ENCODE results near the gene GTF3C5.

DNA sequence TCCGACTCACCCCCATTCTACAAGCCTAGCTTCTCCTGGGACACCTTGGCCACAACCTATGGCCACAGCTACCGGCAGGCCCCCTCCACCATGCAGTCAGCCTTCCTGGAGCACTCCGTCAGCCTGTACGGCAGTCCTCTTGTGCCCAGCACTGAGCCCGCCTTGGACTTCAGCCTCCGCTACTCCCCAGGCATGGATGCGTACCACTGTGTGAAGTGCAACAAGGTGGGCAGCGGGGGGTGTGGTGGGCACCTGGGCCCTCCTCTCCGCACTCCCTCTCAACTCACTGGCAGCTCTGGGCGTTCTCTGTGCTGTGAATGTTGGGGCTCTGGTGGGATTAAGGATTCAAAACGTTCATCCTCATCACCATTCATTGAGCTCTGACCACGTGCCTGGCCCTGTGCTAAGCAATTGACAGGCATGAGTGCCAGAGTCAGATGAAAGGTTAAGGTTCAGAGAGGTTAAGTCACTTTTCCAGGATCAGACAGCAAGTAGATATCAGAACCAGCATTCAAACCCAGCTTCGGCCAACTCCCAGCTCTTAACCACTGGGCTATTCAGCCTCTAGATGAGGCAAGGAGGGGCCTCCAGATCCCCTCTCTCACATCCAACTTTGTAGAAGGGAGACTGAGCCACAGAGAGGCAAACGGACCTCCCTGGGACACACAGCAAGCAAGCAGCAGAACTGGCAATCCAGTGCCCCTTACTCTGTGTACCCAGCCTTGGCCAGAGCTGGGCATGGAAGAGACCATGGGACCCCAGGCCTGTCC, 42.4 kb upstream of the GTF3C5 start:
- TF ChIP-seq, protein P1, sequence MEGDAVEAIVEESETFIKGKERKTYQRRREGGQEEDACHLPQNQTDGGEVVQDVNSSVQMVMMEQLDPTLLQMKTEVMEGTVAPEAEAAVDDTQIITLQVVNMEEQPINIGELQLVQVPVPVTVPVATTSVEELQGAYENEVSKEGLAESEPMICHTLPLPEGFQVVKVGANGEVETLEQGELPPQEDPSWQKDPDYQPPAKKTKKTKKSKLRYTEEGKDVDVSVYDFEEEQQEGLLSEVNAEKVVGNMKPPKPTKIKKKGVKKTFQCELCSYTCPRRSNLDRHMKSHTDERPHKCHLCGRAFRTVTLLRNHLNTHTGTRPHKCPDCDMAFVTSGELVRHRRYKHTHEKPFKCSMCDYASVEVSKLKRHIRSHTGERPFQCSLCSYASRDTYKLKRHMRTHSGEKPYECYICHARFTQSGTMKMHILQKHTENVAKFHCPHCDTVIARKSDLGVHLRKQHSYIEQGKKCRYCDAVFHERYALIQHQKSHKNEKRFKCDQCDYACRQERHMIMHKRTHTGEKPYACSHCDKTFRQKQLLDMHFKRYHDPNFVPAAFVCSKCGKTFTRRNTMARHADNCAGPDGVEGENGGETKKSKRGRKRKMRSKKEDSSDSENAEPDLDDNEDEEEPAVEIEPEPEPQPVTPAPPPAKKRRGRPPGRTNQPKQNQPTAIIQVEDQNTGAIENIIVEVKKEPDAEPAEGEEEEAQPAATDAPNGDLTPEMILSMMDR (IDR thresholded peaks at IDR 0.05) = no peak
- TF ChIP-seq POLR2AphosphoS5 (IDR thresholded peaks at IDR 0.05) = no peak
- TF ChIP-seq POLR2A (IDR thresholded peaks at IDR 0.05) = no peak

Data from prostate gland (tissue), 2 donors.